H9 (cell line): Measurements from ENCODE around the gene AMMECR1. TPM values are rescaled to one million over a fixed set of nuclear protein-coding genes. Genes with fewer than 3 reads are reported as not detected.

Experiments
- DNase-seq: peaks from one replicate; pipeline ENCODE4 v3.0.0-alpha.2; 2017
- H2AFZ ChIP-seq: one replicate; pipeline ENCODE4 v1.6.1; 2013; ENCODE audit warnings: mild to moderate bottlenecking, low read length, control low read depth, moderate library complexity
- H2AK5ac ChIP-seq: 2 replicates; pipeline ENCODE4 v1.6.1; 2013; ENCODE audit warnings: low read length, control low read depth, mixed read lengths; ENCODE audit not compliant: insufficient read length
- H2BK120ac ChIP-seq: one replicate; pipeline ENCODE4 v1.6.1; 2013; ENCODE audit warnings: low read depth, mild to moderate bottlenecking, low read length, control low read depth, inconsistent platforms; ENCODE audit not compliant: poor library complexity, severe bottlenecking
- H2BK12ac ChIP-seq: 2 replicates; pipeline ENCODE4 v1.6.1; 2013; ENCODE audit warnings: low read length, control low read depth, mixed read lengths, low read depth; ENCODE audit not compliant: insufficient read length
- H2BK15ac ChIP-seq: 2 replicates; pipeline ENCODE4 v1.6.1; 2013; ENCODE audit warnings: low read depth, low read length, control low read depth
- H2BK20ac ChIP-seq: one replicate; pipeline ENCODE4 v1.6.1; 2013; ENCODE audit warnings: low read depth, mild to moderate bottlenecking, low read length, control low read depth, inconsistent platforms; ENCODE audit not compliant: poor library complexity, severe bottlenecking
- H2BK5ac ChIP-seq: 2 replicates; pipeline ENCODE4 v1.6.1; 2013; ENCODE audit warnings: low read length, control low read depth, mixed read lengths; ENCODE audit not compliant: insufficient read length
- H3K14ac ChIP-seq: 2 replicates; pipeline ENCODE4 v1.6.1; 2013; ENCODE audit warnings: low read length, control low read depth; ENCODE audit not compliant: insufficient read depth
- H3K18ac ChIP-seq: 2 replicates; pipeline ENCODE4 v1.6.1; 2013; ENCODE audit warnings: low read depth, mild to moderate bottlenecking, mixed read lengths, low read length, control low read depth; ENCODE audit not compliant: insufficient read length
- H3K23ac ChIP-seq: 2 replicates; pipeline ENCODE4 v1.6.1; 2013; ENCODE audit warnings: low read length, control low read depth, mixed read lengths, low read depth; ENCODE audit not compliant: insufficient read length
- H3K23me2 ChIP-seq: 2 replicates; pipeline ENCODE4 v1.6.1; 2013; ENCODE audit warnings: low read depth, mild to moderate bottlenecking, mixed read lengths, low read length, control low read depth; ENCODE audit not compliant: insufficient read length, poor library complexity, severe bottlenecking
- H3K27ac ChIP-seq: 2 replicates; pipeline ENCODE4 v1.5.1; 2013; ENCODE audit warnings: low read length, control low read depth, mixed read lengths, low read depth; ENCODE audit not compliant: insufficient read length
- H3K27me3 ChIP-seq: 2 replicates; pipeline ENCODE4 v1.6.1; 2013; ENCODE audit warnings: low read length, control low read depth, inconsistent platforms; ENCODE audit not compliant: insufficient read depth
- H3K4ac ChIP-seq: 2 replicates; pipeline ENCODE4 v1.6.1; 2013; ENCODE audit warnings: low read depth, mild to moderate bottlenecking, control low read depth, inconsistent platforms, low read length, moderate library complexity
- H3K4me1 ChIP-seq: 2 replicates; pipeline ENCODE4 v1.6.1; 2013; ENCODE audit warnings: low read length, control low read depth, inconsistent platforms; ENCODE audit not compliant: insufficient read depth
- H3K4me2 ChIP-seq: 2 replicates; pipeline ENCODE4 v1.6.1; 2013; ENCODE audit warnings: low read length, control low read depth, mixed read lengths; ENCODE audit not compliant: insufficient read length, insufficient read depth
- H3K56ac ChIP-seq: 2 replicates; pipeline ENCODE4 v1.6.1; 2013; ENCODE audit warnings: low read depth, mild to moderate bottlenecking, mixed read lengths, low read length, control low read depth; ENCODE audit not compliant: insufficient read length
- H3K79me1 ChIP-seq: 2 replicates; pipeline ENCODE4 v1.6.1; 2013; ENCODE audit warnings: low read depth, mild to moderate bottlenecking, moderate library complexity, low read length, control low read depth, inconsistent platforms; ENCODE audit not compliant: insufficient read depth, poor library complexity, severe bottlenecking
- H3K79me2 ChIP-seq: 2 replicates; pipeline ENCODE4 v1.6.1; 2013; ENCODE audit warnings: low read length, control low read depth, inconsistent platforms; ENCODE audit not compliant: insufficient read depth
- H3K9ac ChIP-seq: 2 replicates; pipeline ENCODE4 v1.6.1; 2013; ENCODE audit warnings: low read length, control low read depth, mixed read lengths; ENCODE audit not compliant: insufficient read length; ENCODE audit errors: extremely low read depth
- H3K9me3 ChIP-seq: one replicate; pipeline ENCODE4 v1.6.1; 2013; ENCODE audit warnings: low read depth, low read length, inconsistent platforms; ENCODE audit not compliant: control insufficient read depth
- H3T11ph ChIP-seq: one replicate; pipeline ENCODE4 v1.6.1; 2013; ENCODE audit warnings: mild to moderate bottlenecking, low read length, control low read depth, inconsistent platforms
- H4K20me1 ChIP-seq: one replicate; pipeline ENCODE4 v1.6.1; 2013; ENCODE audit not compliant: control insufficient read depth, insufficient read length, insufficient read depth
- H4K5ac ChIP-seq: 2 replicates; pipeline ENCODE4 v1.6.1; 2013; ENCODE audit warnings: low read depth, mild to moderate bottlenecking, mixed read lengths, low read length, control low read depth; ENCODE audit not compliant: insufficient read length
- H4K8ac ChIP-seq: replicated peaks from 2 replicates; pipeline ENCODE4 v1.6.1; 2013; ENCODE audit warnings: low read length, control low read depth, mixed read lengths, low read depth; ENCODE audit not compliant: insufficient read length
- H4K91ac ChIP-seq: 2 replicates; pipeline ENCODE4 v1.6.1; 2013; ENCODE audit warnings: low read depth, mild to moderate bottlenecking, moderate library complexity, mixed read lengths, low read length, control low read depth; ENCODE audit not compliant: insufficient read length
- H3K27ac Mint-ChIP-seq, 3 experiments: 2 replicates in 2 of 3; 3 replicates in 1 of 3; pipeline ENCODE4 v1.8.0; 2020 to 2021; ENCODE audit warnings: mixed read lengths in 3 of 3, mild to moderate bottlenecking in 1 of 3, moderate library complexity in 1 of 3
- H3K27me3 Mint-ChIP-seq: 2 replicates; pipeline ENCODE4 v1.8.0; 2021; ENCODE audit warnings: low read depth, mild to moderate bottlenecking, moderate library complexity, mixed read lengths
- H3K36me3 Mint-ChIP-seq, 3 experiments: 2 replicates in 2 of 3; 3 replicates in 1 of 3; pipeline ENCODE4 v1.8.0; 2020 to 2021; ENCODE audit warnings: low read depth in 3 of 3, mixed read lengths in 3 of 3; ENCODE audit not compliant: insufficient read depth in 1 of 3
- H3K4me1 Mint-ChIP-seq, 2 experiments: 2 replicates each; pipeline ENCODE4 v1.8.0; 2020; ENCODE audit warnings: mixed read lengths in 2 of 2
- H3K4me3 Mint-ChIP-seq, 2 experiments: 2 replicates in 1 of 2; 3 replicates in 1 of 2; pipeline ENCODE4 v1.8.0; 2020 to 2021; ENCODE audit warnings: mild to moderate bottlenecking in 2 of 2, mixed read lengths in 2 of 2, moderate library complexity in 1 of 2
- H3K9me3 Mint-ChIP-seq, 2 experiments: 2 replicates in 1 of 2; 3 replicates in 1 of 2; pipeline ENCODE4 v1.8.0; 2020; ENCODE audit warnings: mild to moderate bottlenecking in 2 of 2, mixed read lengths in 2 of 2, moderate library complexity in 1 of 2
- WGBS: extraction: QIAGEN DNeasy Blood & Tissue Kit; methylation state at CpG from one replicate; pipeline ENCODE4 v1.1.7; 2013; ENCODE audit warnings: missing lambda C conversion rate, low lambda C conversion rate, mixed read lengths; ENCODE audit not compliant: insufficient read length; ENCODE audit errors: extremely low coverage; 5-methylcytosine and 5-hydroxymethylcytosine counted together
- total RNA-seq: library from RNA; stranded (reverse); gene quantifications from 2 replicates; pipeline ENCODE4 v1.2.1, GENCODE V29; 2021
- TF ChIP-seq, protein P1 (sequence below): fragments of 200-600 bp; sonication (generic); conservative IDR thresholded peaks from 3 replicates; pipeline ENCODE4 v1.8.0; 2021; ENCODE audit warnings: antibody characterized with exemption, mild to moderate bottlenecking

The AMMECR1 gene
- total RNA-seq, 1 experiment from 2014 or later: 28.5 TPM

DNA sequence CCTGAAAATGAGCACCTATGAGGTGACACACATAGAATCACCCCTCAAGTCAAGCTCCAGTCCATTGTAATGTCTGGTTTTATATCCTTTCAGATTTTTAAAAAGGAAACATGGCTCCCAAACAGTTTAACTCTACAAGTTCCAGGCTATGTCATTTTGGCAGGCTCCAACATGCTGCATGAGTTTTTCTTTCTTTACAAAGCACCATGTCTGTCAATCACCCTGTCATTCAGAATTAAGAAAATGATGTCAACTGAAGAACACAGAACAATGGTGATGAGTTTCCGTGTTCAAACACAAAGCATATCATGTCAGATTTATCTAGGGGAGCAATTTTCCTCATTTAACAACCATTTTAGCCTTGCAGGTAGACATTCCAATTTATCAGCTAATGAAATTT is 106.5 kb downstream of the AMMECR1 start:
- Histone ChIP-seq H2BK15ac (no peak overlapping the region), H2BK20ac (no peak overlapping the region), H3K4me1 (no peaks in the 10 kb centered on the region; the same call in 1 of the 2 replicates), H3K56ac (no peak overlapping the region), H3K27ac (no peak overlapping the region), H4K91ac (no peak overlapping the region), H2BK12ac (no peak overlapping the region), H3K23ac (no peak overlapping the region), H3K79me1 (no peaks in the 10 kb centered on the region), H2AK5ac (no peak overlapping the region), H3K79me2 (no peaks in the 10 kb centered on the region), H2AFZ (no peak overlapping the region), H3K14ac (no peak overlapping the region), H4K5ac (no peak overlapping the region), H3K9ac (no peak overlapping the region), H3T11ph (no peak overlapping the region), H4K8ac (no peak overlapping the region), H3K23me2 (no peaks in the 10 kb centered on the region), H4K20me1 (no peaks in the 10 kb centered on the region), H3K27me3 (no peaks in the 10 kb centered on the region), H3K4me2 (no peak overlapping the region), H2BK120ac (no peak overlapping the region), H2BK5ac (no peak overlapping the region), H3K9me3 (no peaks in the 10 kb centered on the region), H3K18ac (no peak overlapping the region), H3K4ac (no peak overlapping the region)
- H3K9me3 Mint-ChIP-seq: no peaks in the 10 kb centered on the region
- no peak overlapping the region for H3K4me3 Mint-ChIP-seq
- peaks cover 8 to 13% of the 10 kb centered on the region in 2 experiments for H3K4me1 Mint-ChIP-seq
- no peak for DNase-seq
- no peaks in the 10 kb centered on the region for H3K27me3 Mint-ChIP-seq
- H3K27ac Mint-ChIP-seq: no peak overlapping the region; a peak in 1 of 7 replicates
- TF ChIP-seq, protein P1, sequence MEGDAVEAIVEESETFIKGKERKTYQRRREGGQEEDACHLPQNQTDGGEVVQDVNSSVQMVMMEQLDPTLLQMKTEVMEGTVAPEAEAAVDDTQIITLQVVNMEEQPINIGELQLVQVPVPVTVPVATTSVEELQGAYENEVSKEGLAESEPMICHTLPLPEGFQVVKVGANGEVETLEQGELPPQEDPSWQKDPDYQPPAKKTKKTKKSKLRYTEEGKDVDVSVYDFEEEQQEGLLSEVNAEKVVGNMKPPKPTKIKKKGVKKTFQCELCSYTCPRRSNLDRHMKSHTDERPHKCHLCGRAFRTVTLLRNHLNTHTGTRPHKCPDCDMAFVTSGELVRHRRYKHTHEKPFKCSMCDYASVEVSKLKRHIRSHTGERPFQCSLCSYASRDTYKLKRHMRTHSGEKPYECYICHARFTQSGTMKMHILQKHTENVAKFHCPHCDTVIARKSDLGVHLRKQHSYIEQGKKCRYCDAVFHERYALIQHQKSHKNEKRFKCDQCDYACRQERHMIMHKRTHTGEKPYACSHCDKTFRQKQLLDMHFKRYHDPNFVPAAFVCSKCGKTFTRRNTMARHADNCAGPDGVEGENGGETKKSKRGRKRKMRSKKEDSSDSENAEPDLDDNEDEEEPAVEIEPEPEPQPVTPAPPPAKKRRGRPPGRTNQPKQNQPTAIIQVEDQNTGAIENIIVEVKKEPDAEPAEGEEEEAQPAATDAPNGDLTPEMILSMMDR: no peak
- no CpG with 5 or more reads among the region's 1 CpG for WGBS
- H3K36me3 Mint-ChIP-seq: no peaks in the 10 kb centered on the region
